T-helper 9 cell (primary cell): ENCODE measurements around the gene DRAM2.

Source experiments
- DNase-seq: peaks from one replicate; pipeline ENCODE4 v3.0.0-alpha.2; 2020
- total RNA-seq, 2 donors: gene quantifications; one replicate each; lab custom pipeline; 2026; lab: John Stamatoyannopoulos, UW

The DRAM2 gene
- total RNA-seq = 30.4 to 40.1 reads per million in 2 donors

DNA sequence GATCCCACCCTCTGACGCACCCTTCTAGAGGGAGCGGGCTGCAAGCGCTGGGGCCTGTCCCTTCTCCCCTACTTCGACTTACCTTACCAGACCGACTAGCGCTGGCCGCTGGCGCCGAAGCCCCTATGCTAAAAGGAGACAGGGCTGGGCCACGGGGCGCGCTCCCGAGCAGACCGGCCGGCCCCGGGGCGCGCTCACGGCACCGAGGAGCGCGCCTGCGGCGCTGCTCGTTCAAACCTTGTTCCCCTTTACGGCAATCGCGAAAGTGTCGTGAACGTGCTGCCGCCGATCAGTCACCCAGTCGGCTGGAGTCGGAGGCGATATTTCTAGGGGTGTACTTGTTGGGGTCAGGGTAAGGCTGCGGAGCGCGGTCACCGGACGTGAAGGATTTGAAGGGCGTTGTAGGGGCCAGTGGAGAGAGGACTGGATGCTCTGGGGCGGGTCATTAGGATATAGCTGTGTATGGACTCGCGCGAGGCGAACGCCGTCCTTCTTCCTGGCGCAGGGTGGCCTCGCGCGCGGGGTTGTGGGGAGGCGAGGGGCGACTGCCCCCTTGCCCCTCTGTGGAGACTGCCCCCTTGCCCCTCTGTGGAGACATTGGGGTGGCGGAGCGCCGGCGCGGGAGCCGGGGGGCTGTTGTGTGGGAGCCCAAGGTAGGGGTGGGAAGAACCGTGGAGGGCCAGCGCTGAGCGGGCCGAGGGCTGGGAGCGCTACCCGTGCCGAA is at the start of gene DRAM2, which contains the start of gene CEPT1:
DRAM2 (minus strand) TSS at position 138 of the 724 bp plus-strand sequence. CDS start 8,539 bp downstream, outside the sequence.
CEPT1 (plus strand) TSS at position 268 of the 724 bp plus-strand sequence. CDS start 7,492 bp downstream, outside the sequence.
- DNase-seq = peak; percentile 87

GRCh38 chr1:111184663-111185062 is 44.8 kb upstream of the DRAM2 start:
- DNase-seq = no peak

DNA sequence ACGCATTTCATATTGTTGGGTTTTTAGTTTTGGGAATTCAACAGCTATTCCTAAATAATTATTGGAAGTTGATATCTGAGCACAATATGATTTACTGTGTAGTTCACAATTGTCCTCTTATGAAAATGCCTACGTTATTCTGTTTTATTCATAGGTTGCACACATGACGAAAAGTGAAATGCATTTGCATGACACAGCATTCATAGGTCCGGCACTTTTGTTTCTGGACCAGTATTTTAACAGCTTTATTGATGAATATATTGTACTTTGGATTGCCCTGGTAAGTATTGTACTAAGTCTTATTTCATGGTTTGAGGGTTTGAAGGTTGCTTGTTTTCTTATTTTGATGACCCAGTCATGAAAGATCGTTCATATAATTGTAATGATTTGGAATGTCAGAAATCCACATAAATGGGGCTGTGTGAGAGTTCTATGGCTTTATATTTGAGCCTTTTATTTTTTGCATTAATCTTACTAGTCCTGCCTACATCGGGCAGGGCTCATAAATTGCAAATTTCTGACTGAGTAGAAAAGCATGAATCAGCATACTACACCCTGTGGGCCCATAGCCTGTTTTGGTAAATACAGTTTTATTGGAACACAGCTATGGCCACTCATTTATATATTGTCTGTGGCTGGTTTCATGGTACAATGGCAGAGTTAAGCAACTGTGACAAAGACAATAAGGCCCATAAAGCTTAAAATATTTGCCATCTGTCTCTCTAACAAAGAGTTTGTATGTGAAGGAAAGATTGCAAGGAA is 43.6 kb upstream of the DRAM2 start:
- no peak for DNase-seq

DNA sequence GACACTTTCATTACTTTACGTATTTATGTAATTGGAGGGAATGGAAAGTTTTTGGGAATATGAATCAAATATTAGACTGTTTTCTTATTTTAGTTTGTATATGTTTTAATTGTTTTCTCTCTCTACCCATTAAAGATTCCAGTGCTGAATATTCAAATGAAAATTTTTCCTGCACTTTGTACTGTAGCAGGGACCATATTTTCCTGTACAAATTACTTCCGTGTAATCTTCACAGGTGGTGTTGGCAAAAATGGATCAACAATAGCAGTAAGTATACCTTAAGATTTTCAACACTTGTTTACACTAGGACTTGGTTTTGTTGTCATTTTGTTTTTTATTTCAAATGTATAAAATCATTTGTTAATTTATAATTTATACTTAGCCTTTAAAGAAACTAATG is 42.2 kb upstream of the DRAM2 start:
- no peak for DNase-seq

- DNase-seq = no peak
Measured at GRCh38 chr1:111179968-111180533, 40.2 kb upstream of the DRAM2 start.

DNA sequence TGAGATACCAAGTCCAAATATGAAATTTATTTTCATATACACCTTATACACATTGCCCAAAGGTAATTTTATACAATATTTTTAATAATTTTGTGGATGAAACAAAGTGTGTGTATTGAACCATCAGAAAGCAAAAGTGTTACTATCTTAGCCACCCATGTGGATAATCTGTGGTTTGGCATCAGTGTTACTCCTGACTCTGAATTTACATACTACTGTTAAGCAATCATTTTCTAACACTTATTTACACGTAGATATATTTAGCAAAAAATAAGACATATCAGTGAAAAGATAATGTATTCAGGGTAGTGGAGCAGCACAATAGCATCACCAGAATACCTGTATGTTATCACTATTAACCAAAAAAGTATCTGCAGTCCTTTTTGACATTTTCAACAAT is 36.8 kb upstream of the DRAM2 start:
- no peak for DNase-seq

DNA sequence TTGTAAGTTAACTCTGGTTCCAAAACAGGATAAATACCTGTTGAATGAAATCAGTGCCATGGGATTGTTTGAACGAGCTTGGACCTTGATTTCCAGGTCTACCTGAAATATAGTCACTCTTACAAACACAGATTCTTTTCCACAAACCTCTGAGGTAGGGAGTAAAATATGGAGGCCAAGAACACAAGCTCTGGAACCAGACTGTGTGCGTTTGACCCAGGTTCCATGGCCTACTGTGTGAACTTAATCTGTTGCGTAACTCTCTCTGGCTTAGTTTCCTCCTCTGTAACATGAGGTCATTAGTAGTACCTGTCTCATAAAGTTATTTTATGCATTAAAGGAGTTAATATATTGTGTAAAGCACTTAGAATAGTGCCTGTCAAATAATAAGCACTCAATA is 35.5 kb upstream of the DRAM2 start:
- DNase-seq = no peak

GRCh38 chr1:111174070-111174469 is 34.2 kb upstream of the DRAM2 start:
- DNase-seq = no peak

GRCh38 chr1:111172463-111172862 is 32.6 kb upstream of the DRAM2 start:
- DNase-seq = no peak

DNA sequence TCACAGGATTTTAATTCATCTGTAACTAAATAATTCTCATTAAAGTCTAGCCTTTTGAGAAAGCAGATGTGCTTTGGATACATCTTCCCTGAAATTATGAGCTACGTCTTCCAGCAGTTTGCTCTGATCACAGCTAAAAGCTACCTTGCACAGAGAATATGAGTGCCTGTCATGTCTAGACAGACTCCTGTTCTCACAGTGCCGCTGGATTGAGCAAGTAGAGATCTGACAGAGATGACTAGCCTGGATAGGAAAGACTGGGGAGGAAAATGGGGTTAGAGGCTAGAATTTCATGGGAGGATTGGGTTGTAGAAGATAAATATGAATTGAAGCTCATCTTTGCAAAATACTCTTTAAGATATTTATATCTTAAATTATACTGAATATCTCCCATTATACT is 24.3 kb upstream of the DRAM2 start:
- DNase-seq = no peak

DNA sequence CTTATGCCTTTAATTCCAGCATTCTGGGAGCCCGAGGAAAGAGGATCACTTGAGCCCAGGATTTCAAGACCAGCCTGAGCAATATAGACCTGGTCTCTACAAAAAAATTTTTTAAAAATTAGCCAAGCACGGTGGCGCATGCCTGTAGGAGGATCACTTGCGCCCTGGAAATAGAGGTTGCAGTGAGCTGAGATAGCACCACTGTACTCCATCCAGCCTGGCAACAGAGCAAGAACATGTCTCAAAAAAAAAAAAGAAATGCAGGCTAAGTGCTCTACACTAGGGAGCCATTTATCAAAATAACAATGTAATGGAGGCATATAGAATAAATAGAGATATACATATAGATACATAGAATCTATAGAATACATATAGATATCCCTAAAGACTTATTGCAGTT is 23.5 kb upstream of the DRAM2 start:
- DNase-seq = no peak

DNA sequence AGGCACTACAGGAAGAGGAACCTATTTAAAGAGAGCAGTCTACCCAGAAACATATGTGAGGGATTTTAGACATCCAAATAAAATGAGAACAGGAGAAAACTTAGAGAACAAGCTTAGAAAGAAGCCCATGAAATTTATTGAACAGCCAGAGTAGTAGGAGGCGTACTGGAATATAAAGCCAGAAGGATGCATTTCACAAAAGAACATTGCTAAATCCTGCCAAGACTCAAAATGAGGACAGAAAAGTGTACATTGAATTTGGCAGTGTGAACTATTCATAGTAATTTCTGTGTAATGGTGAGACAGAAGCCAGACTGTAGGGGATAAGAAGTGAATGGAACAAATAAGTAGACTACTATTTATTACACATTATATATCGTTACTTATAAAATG is 22.6 kb upstream of the DRAM2 start:
- no peak for DNase-seq

- DNase-seq = no peak
Measured at GRCh38 chr1:111161843-111162487, 22.1 kb upstream of the DRAM2 start.

GRCh38 chr1:111157431-111157830 is 17.5 kb upstream of the DRAM2 start:
- no peak for DNase-seq

DNA sequence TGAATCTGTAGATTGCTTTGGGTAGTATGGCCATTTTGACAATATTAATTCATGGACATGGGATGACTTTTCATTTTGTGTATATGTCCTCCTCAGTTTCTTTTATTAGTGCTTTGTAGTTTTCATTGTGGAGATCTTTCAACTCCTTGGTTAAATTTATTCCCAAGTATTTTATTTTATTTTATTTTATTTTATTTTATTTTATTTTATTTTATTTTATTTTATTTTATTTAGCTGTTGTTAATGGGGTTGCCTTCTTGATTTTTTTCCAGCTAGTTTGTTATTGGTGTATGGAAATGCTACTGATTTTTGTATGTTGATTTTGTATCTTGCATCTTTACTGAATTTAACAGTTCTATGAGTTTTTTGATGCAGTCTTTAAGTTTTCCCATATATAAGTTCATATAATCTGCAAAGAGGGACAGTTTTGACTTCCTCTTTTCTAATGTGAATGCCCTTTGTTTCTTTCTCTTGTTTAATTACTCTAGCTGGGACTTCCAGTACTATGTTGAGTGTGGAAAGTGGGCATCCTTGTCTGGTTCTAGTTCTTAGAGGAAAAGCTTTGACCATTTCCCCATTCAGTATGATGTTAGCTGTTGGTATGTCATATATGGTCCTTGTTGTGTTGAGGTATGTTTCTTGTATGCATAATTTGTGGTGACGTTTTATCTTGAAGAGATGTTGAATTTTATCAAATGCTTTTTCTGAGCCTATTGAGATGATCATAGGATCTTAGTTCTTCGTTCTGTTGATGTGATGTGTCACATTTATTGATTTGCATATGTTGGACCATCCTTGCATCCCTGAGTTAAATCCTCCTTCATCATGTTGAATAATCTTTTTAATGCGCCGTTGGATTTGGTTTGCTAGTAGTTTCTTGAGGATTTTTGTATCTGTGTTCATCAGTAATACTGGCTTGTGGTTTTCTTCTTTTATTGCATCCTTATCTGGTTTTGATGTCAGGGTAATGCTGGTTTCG is 14.4 kb upstream of the DRAM2 start:
- no peak for DNase-seq

DNA sequence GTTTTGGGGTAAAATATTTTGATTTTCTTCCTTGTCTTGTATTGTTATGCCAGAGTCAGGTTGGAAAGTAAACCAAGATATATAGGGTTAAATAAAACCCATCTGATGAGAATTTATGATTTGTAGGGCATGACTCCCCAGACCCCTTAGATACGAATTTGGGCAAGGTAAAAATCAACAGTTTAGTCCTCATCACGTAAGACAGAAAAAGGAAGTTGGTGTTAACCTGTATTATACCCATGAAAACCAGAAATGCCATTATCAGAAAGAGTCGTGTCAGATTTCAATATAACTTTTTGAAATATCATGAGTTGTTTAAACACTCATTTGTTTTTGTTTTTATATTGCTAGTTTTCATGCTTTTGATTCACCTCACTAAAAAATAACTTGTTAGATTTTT is 11.9 kb upstream of the DRAM2 start:
- DNase-seq = no peak

DNA sequence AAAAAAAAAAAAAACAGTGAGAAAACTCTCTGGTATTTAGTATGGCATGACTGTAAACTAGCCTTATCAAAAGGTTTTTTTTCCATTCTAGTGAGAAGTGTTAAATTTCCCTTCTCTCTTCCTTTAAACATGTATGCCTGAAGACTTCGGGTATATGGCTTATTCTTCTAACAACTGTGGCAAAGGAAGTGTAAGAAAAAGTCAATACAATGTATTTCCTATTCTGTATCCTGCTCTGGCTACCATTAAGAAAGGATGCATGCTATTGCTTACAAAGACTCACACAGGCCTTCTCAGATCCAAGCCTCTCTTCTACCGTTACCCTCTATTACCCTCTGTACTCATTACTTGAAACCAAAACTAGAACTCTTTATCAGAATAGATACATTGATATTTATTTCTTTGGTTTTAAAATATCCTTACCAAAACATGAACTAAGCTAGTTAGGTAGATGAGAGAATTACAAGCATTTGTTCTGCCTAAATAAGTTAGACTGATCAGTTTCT is 8.5 kb upstream of the DRAM2 start:
- DNase-seq = no peak

DNA sequence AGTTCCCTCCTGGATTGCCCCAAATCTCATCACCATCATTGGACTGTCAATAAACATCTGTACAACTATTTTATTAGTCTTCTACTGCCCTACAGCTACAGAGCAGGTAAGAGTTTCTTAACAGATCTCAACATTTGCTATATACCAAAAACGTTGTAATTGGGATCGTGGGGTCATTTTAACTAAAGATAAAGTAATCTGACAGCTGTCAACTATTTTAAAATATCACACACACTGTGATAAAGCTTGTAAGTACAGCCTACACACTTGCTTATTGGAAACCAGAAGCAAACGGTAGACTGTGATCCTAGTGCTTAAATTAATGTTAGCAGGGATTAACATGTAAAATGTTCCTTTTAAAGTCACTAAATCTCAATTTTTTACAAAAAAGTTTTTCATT is 8.1 kb upstream of the DRAM2 start:
- DNase-seq = no peak

GRCh38 chr1:111145963-111146768 is 6.3 kb upstream of the DRAM2 start:
- no peak for DNase-seq

DNA sequence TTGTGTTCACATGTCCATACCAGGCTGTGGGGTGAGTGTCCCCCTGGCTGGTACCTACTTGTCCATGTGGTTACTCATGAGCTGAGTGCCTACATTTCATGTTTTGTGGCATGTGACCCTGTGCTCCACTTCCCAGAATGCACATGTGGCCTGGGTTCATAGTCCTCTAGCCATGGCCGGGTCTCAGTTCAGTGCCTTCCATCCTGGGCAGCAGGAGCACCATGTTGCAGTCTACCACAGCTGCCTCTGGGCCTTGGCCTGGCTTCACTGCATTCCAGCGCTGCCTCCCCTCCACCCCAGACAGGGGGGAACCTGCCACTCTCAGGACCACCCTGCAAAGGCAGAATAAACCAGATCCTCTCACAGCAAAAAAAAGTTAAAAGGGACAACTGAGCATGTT is 5.6 kb upstream of the DRAM2 start:
- no peak for DNase-seq
